D341Med (cell line): ENCODE data around the gene STYXL2.

Experiments used
- DNase-seq: peaks from one replicate; pipeline ENCODE4 v3.0.0; 2012; ENCODE audit warnings: low spot score

Gene STYXL2

GRCh38 chr1:167081594-167082156 is 12.2 kb upstream of the STYXL2 start:
- no peak for DNase-seq

GRCh38 chr1:167082511-167083027 is 11.3 kb upstream of the STYXL2 start:
- no peak for DNase-seq

- no peak for DNase-seq
Observed at GRCh38 chr1:167083066-167083665, 10.7 kb upstream of the STYXL2 start.

GRCh38 chr1:167083871-167084270 is 10.0 kb upstream of the STYXL2 start:
- DNase-seq = no peak

- DNase-seq = no peak
Observed at GRCh38 chr1:167084757-167085156, 9.1 kb upstream of the STYXL2 start.

- DNase-seq = no peak
Observed at GRCh38 chr1:167086033-167086432, 7.8 kb upstream of the STYXL2 start.

- DNase-seq = no peak
Observed at GRCh38 chr1:167086768-167087167, 7.1 kb upstream of the STYXL2 start.

GRCh38 chr1:167088746-167089417 is 5.0 kb upstream of the STYXL2 start:
- no peak for DNase-seq

- no peak for DNase-seq
Observed at GRCh38 chr1:167089939-167090313, 3.9 kb upstream of the STYXL2 start.

- DNase-seq = no peak
Observed at GRCh38 chr1:167090314-167090942, 3.4 kb upstream of the STYXL2 start, which contains the start of gene GPA33. Gene GPA33 (minus strand): TSS chr1:167090377. CDS start chr1:167090287, 90 bp downstream.

GRCh38 chr1:167092653-167093052 is 1.2 kb upstream of the STYXL2 start:
- no peak for DNase-seq

GRCh38 chr1:167094690-167095089 is 815 bp downstream of the STYXL2 start:
- no peak for DNase-seq

GRCh38 chr1:167095368-167095767 is 1.5 kb downstream of the STYXL2 start:
- no peak for DNase-seq

- no peak for DNase-seq
Observed at GRCh38 chr1:167099851-167100250, 6.0 kb downstream of the STYXL2 start.

- DNase-seq = no peak
Observed at GRCh38 chr1:167100730-167101129, 6.9 kb downstream of the STYXL2 start.

GRCh38 chr1:167101754-167102153 is 7.9 kb downstream of the STYXL2 start:
- no peak for DNase-seq

GRCh38 chr1:167102906-167103573 is 9.2 kb downstream of the STYXL2 start:
- no peak for DNase-seq

- DNase-seq = no peak
Observed at GRCh38 chr1:167104256-167104633, 10.4 kb downstream of the STYXL2 start.

- DNase-seq = no peak
Observed at GRCh38 chr1:167105271-167106118, 11.6 kb downstream of the STYXL2 start.

- no peak for DNase-seq
Observed at GRCh38 chr1:167106119-167106461, 12.2 kb downstream of the STYXL2 start.

- DNase-seq = no peak
Observed at GRCh38 chr1:167107456-167107855, 13.6 kb downstream of the STYXL2 start.

- no peak for DNase-seq
Observed at GRCh38 chr1:167109125-167109524, 15.2 kb downstream of the STYXL2 start.
